IPS-15b (cell line): Measurements from ENCODE around the gene BRMS1.
"Not testable (repeated sequence)": the region's sequence is repeated elsewhere in the genome, so short reads cannot be mapped to it uniquely, and the experiment has no call there.

Experiments
- H3K27me3 ChIP-seq: one replicate; pipeline ENCODE4 v1.6.1; 2013; ENCODE audit warnings: low read length; ENCODE audit not compliant: control insufficient read depth, insufficient read depth
- H3K36me3 ChIP-seq: one replicate; pipeline ENCODE4 v1.6.1; 2013; ENCODE audit warnings: low read length; ENCODE audit not compliant: control insufficient read depth, insufficient read depth
- H3K4me1 ChIP-seq: one replicate; pipeline ENCODE4 v1.6.1; 2013; ENCODE audit warnings: mild to moderate bottlenecking, low read length; ENCODE audit not compliant: control insufficient read depth, insufficient read depth
- H3K4me3 ChIP-seq: one replicate; pipeline ENCODE4 v1.5.1; 2013; ENCODE audit warnings: low read depth, low read length
- H3K9ac ChIP-seq: one replicate; pipeline ENCODE4 v1.6.1; 2013; ENCODE audit warnings: low read depth, mild to moderate bottlenecking, low read length
- H3K9me3 ChIP-seq: one replicate; pipeline ENCODE4 v1.6.1; 2013; ENCODE audit warnings: mild to moderate bottlenecking, low read length; ENCODE audit not compliant: control insufficient read depth, insufficient read depth

Gene BRMS1, protein sequence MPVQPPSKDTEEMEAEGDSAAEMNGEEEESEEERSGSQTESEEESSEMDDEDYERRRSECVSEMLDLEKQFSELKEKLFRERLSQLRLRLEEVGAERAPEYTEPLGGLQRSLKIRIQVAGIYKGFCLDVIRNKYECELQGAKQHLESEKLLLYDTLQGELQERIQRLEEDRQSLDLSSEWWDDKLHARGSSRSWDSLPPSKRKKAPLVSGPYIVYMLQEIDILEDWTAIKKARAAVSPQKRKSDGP

GRCh38 chr11:66344550-66345315 is at the start of gene BRMS1:
Gene BRMS1, minus strand, starts transcription at chr11:66345104. Its CDS starts 2,870 bp downstream, at chr11:66342234.
- Histone ChIP-seq H3K36me3 (peaks cover 25% of the 10 kb centered on the region), H3K27me3 (peaks cover 8% of the 10 kb centered on the region), H3K9ac (peak within 1 kb of the TSS; percentile 74), H3K4me3 (peak within 1 kb of the TSS; percentile 98), H3K4me1 (peaks cover 2% of the 10 kb centered on the region), H3K9me3 (no peaks in the 10 kb centered on the region)

- H3K9ac ChIP-seq: no peak overlapping the region
- no peaks in the 10 kb centered on the region for H3K36me3 ChIP-seq
- H3K27me3 ChIP-seq: no peaks in the 10 kb centered on the region
- no peak overlapping the region for H3K4me3 ChIP-seq
- no peaks in the 10 kb centered on the region for H3K4me1 ChIP-seq
- H3K9me3 ChIP-seq: no peaks in the 10 kb centered on the region
Measured at GRCh38 chr11:66393954-66394353, 49.0 kb upstream of the BRMS1 start.

GRCh38 chr11:66391322-66391721 is 46.4 kb upstream of the BRMS1 start:
- no peak overlapping the region for H3K4me3 ChIP-seq
- no peaks in the 10 kb centered on the region for H3K4me1 ChIP-seq
- H3K9me3 ChIP-seq: no peaks in the 10 kb centered on the region
- no peaks in the 10 kb centered on the region for H3K36me3 ChIP-seq
- H3K27me3 ChIP-seq: peaks cover 6% of the 10 kb centered on the region
- no peak overlapping the region for H3K9ac ChIP-seq

GRCh38 chr11:66388780-66389386 is 44.0 kb upstream of the BRMS1 start:
- Histone ChIP-seq H3K9ac (no peak overlapping the region), H3K4me1 (no peaks in the 10 kb centered on the region), H3K36me3 (no peaks in the 10 kb centered on the region), H3K4me3 (no peak overlapping the region), H3K9me3 (no peaks in the 10 kb centered on the region), H3K27me3 (peaks cover 6% of the 10 kb centered on the region)

DNA sequence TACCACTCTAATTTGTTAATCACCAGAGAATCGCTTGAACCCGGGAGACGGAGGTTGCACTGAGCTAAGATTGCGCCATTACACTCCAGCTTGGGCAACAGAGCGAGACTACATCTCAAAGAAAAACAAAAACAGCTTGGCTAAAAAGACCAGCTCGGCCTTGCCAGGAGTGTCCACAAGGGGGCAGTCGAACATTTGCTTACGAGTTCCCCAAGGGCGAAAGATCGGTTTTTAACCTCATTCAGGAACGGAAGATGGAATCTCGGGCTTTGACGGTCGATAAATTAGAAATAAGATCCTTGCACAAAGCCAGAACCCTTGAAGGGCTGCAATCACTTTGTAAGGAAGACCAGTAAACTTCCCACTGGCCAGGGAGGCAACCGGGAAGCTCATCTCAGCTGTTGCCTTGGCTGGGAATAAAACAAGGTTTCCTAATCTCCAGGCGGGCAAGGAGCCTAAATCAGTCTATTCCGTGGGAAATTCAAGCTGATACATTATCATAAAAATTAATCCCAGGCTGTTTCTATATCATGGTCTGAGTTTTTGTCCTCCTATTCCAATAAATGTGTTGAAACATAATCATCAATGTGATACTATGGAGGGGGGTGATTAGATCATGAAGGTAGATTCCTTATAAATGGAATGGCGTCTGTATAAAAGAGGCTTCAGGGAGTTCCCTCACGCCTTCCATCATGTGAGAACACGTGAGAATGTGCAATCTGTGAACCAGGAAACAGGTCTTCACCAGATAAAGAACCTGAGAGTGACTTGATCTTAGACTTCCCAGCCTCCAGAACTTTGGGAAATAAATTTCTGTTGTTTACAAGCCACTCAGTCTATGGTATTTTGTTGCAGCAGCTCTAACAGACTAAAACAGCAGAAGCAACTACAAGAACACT is 41.5 kb upstream of the BRMS1 start:
- H3K36me3 ChIP-seq: no peaks in the 10 kb centered on the region
- H3K4me1 ChIP-seq: no peaks in the 10 kb centered on the region
- H3K27me3 ChIP-seq: peaks cover 6% of the 10 kb centered on the region
- H3K9ac ChIP-seq: no peak overlapping the region
- H3K9me3 ChIP-seq: no peaks in the 10 kb centered on the region
- peak overlapping the region; percentile 6 for H3K4me3 ChIP-seq

GRCh38 chr11:66384316-66384715 is 39.4 kb upstream of the BRMS1 start:
- not testable (repeated sequence) for H3K9me3 ChIP-seq, H3K27me3 ChIP-seq, H3K9ac ChIP-seq, H3K4me3 ChIP-seq, H3K4me1 ChIP-seq, H3K36me3 ChIP-seq

- not testable (repeated sequence) for H3K27me3 ChIP-seq, H3K36me3 ChIP-seq, H3K9ac ChIP-seq, H3K4me3 ChIP-seq, H3K9me3 ChIP-seq, H3K4me1 ChIP-seq
Measured at GRCh38 chr11:66380264-66380663, 35.4 kb upstream of the BRMS1 start.

DNA sequence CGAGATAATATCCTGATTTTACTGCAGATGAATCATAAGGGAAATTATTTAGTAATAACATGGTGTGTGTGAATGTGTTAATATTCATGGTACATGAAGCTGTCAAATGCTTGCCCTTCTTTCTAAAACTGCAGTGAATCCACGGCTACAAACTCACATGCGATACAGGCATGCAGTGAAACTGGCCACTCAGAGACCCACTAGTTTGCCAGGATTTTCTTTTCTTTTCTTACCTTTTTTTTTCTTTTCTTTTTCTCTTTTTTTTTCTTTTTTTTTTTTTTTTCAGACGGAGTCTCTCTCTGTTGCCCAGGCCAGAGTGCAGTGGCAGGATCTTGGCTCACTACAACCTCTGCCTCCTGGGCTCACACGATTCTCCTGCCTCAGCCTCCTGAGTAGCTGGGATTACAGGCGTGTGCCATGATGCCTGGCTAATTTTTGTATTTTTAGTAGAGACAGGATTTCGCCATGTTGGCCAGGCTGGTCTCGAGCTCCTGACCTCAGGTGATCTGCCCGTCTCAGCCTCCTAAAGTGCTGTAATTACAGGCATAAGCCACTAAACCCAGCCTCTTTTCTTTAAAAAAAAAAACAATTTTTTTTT is 28.9 kb upstream of the BRMS1 start:
- H3K27me3 ChIP-seq, H3K4me3 ChIP-seq, H3K4me1 ChIP-seq, H3K36me3 ChIP-seq, H3K9ac ChIP-seq, H3K9me3 ChIP-seq: not testable (repeated sequence)

DNA sequence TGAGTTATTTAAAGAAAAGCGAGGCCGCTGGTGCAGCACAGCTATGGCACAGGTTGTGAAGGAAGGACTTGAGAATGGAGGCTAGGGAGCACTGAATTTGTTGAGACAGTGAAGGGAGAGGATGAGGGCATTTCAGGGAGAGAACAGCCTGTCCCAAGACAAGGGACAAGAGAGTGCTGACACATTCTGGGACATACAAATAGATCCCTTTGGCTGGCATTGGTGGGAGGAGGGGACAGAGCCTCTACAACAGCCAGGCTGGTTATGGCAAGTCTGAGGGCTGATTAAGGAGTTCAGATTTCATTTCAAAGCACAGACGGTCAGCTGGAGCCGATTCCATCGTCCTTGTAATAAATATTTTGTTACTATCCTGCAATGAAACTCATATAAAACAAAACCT is 28.4 kb upstream of the BRMS1 start:
- Histone ChIP-seq H3K4me1 (peaks cover 9% of the 10 kb centered on the region), H3K27me3 (no peaks in the 10 kb centered on the region), H3K4me3 (no peak overlapping the region), H3K9me3 (no peaks in the 10 kb centered on the region), H3K36me3 (peaks cover 12% of the 10 kb centered on the region), H3K9ac (no peak overlapping the region)

DNA sequence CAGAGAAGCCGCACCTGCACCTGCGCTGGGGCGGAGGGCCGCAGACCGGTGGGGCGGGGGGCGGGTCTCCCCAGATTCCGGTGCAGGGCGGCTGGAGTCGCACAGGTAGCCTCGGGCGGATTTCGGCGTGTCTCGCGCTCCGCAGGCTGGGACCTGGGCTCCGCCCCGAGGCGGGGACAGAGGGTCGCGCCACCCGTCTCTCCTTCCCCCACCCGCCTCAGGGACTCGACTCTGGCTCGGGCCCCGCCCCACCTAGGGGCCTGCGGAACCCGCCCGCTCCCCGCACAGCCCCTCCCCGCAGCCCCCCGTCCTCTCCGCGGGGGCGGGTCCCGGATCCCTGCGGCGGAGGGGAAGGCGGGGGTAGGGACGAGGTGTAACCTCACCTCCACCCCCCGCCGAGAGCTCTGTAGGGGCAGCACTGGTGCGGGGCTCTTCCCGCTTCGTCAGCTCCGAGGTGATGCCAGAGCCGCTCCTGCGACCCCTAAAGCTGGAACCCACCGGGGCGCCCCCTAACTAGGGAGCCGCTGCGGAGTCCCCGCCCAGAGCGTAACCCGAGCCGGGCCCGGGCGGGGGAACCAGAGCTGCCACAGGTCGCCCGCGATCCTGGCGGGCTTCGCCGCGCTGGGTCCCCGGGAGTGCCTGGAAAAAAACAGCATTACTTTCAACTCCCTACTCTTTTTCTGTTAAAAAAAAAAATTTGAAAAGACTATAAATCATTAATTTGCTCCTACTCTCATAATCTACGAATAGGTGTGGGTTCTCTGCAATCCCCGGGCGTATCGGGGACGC is 26.9 kb upstream of the BRMS1 start, which contains the start of gene SLC29A2:
Gene SLC29A2 (minus strand): TSS at position 134 of the 789 bp plus-strand sequence. CDS start 169 bp downstream, outside the sequence.
- Histone ChIP-seq H3K4me3 (peak within 1 kb of the TSS; percentile 99), H3K4me1 (peaks cover 9% of the 10 kb centered on the region), H3K9ac (peak within 1 kb of the TSS; percentile 91)

More for the DNA sequence above, 26.9 kb upstream of the BRMS1 start, which contains the start of gene SLC29A2:
- Histone ChIP-seq H3K9me3 (no peaks in the 10 kb centered on the region), H3K27me3 (no peaks in the 10 kb centered on the region), H3K36me3 (peaks cover 26% of the 10 kb centered on the region)
